Prostate gland (tissue), 2 donors: ENCODE results near the gene TCF20. TPM values are rescaled to one million over a fixed set of nuclear protein-coding genes. Genes with fewer than 3 reads are reported as not detected.

Source experiments
- DNase-seq: peaks from one replicate; pipeline ENCODE4 v3.0.0-alpha.2; 2019; ENCODE audit warnings: low spot score
- H3K27ac ChIP-seq, 2 donors: fragments of 200-600 bp; sonication (generic); 2 replicates each; pipeline ENCODE4 v1.5.1; 2017 to 2019
- H3K27me3 ChIP-seq: fragments of 200-600 bp; sonication (generic); replicated peaks from 2 replicates; pipeline ENCODE4 v1.5.1; 2019; ENCODE audit not compliant: insufficient read depth
- H3K36me3 ChIP-seq, 2 donors: fragments of 200-600 bp; sonication (generic); 1 replicate in 1 of 2; 2 replicates in 1 of 2; pipeline versions ENCODE4 v1.5.1 to v1.8.1; 2017 to 2019
- H3K4me1 ChIP-seq: fragments of 200-600 bp; sonication (generic); replicated peaks from 2 replicates; pipeline ENCODE4 v1.5.1; 2019
- H3K4me3 ChIP-seq, 2 donors: fragments of 200-600 bp; sonication (generic); 2 replicates each; pipeline ENCODE4 v1.5.1; 2017 to 2019
- H3K9me3 ChIP-seq: fragments of 200-600 bp; sonication (generic); 2 replicates; pipeline ENCODE4 v1.5.1; 2017
- CTCF ChIP-seq, 4 experiments: fragments of 200-600 bp in 2 of 4; fragments of 450-650 bp in 2 of 4; sonication (generic) in 2 of 4; IDR thresholded peaks; 1 replicate in 3 of 4; 2 replicates in 1 of 4; pipeline ENCODE4 v1.5.1; 2016 to 2019; ENCODE audit warnings: antibody characterized with exemption in 4 of 4, mild to moderate bottlenecking in 2 of 4, moderate library complexity in 2 of 4
- POLR2A ChIP-seq: fragments of 450-650 bp; IDR thresholded peaks from one replicate; pipeline ENCODE4 v1.6.1; 2016; ENCODE audit warnings: antibody characterized with exemption, mild to moderate bottlenecking
- POLR2AphosphoS5 ChIP-seq: sonication (generic); formaldehyde crosslinking; IDR thresholded peaks from one replicate; pipeline ENCODE4 v1.6.1; 2017; ENCODE audit warnings: antibody characterized with exemption
- WGBS: methylation state at CpG from one replicate; pipeline ENCODE4 v1.1.5; 2018; 5-methylcytosine and 5-hydroxymethylcytosine counted together
- intact Hi-C: fragments of 100-400 bp; cut with DNase I; formaldehyde crosslinking; loops from one replicate; pipeline ENCODE4 v1.14.2; 2022
- total RNA-seq, 2 donors: library from RNA; depleted of rRNA; stranded (reverse); fragments of >200 nt; gene quantifications; one replicate each; pipeline ENCODE4 v1.1.0, GENCODE V29; 2016

The TCF20 gene
- total RNA-seq, 2 donors from 2014 or later = 43.9 to 47.3 TPM

- H3K27ac ChIP-seq = no peak overlapping the region
- no peaks in the 10 kb centered on the region for H3K4me1 ChIP-seq
- no peaks in the 10 kb centered on the region for H3K36me3 ChIP-seq
- DNase-seq = no peak
- H3K27me3 ChIP-seq = no peaks in the 10 kb centered on the region
- 70% methylated on average over 13 of the region's 13 CpGs for WGBS
- H3K4me3 ChIP-seq = no peak overlapping the region
- intact Hi-C loops = loop anchor here (10.0 kb wide), 1 partner anchor 160 kb away; the partner anchor contains the start of gene NFAM1
- TF ChIP-seq POLR2AphosphoS5 (no peak), CTCF (IDR thresholded peaks at IDR 0.05) (no peak), POLR2A (no peak)
- no peaks in the 10 kb centered on the region for H3K9me3 ChIP-seq
These were observed 4.7 kb upstream of the TCF20 start for GRCh38 chr22:42275176-42275575.

DNA sequence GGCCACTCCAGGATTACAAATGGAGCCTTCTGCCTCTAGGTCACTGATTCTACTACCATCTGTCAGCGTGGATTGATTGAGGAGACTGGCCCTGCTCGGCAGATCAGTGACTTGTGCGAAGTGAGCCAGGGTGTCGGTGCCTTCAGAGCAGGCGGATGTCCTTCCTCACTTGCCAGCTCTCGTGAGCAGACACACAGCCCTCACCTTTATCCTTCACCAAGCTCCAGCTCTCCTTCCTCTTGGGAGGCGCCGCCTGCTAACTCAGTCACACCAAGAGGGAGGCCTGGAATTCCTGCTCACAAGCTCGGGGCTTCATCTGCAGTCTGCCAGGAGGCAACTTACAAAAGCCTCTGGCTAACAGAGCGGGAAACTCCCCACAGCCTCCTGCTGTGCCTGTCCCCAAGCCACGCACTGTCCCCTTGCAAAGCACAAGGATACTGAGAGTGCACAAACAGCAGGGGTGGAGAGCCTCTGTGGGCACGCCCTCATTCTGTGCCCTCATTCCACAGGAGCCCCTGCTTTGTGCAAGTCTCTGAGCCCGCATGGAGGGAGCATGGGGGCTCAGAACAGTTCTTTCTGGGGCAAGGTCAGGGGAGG, 3.5 kb upstream of the TCF20 start:
- H3K4me1 ChIP-seq = no peaks in the 10 kb centered on the region
- TF ChIP-seq POLR2AphosphoS5 (no peak), POLR2A (no peak), CTCF (IDR thresholded peaks at IDR 0.05) (no peak)
- no peak for DNase-seq
- intact Hi-C loops = loop anchor here (5.0 to 10.0 kb wide), 2 partner anchors 68 to 161 kb away; partner anchors contain the start of gene NFAM1
- H3K9me3 ChIP-seq = no peaks in the 10 kb centered on the region
- 82% methylated on average over 13 of the region's 13 CpGs for WGBS
- H3K36me3 ChIP-seq = no peaks in the 10 kb centered on the region
- H3K4me3 ChIP-seq = no peak overlapping the region
- H3K27ac ChIP-seq = no peak overlapping the region
- no peaks in the 10 kb centered on the region for H3K27me3 ChIP-seq

DNA sequence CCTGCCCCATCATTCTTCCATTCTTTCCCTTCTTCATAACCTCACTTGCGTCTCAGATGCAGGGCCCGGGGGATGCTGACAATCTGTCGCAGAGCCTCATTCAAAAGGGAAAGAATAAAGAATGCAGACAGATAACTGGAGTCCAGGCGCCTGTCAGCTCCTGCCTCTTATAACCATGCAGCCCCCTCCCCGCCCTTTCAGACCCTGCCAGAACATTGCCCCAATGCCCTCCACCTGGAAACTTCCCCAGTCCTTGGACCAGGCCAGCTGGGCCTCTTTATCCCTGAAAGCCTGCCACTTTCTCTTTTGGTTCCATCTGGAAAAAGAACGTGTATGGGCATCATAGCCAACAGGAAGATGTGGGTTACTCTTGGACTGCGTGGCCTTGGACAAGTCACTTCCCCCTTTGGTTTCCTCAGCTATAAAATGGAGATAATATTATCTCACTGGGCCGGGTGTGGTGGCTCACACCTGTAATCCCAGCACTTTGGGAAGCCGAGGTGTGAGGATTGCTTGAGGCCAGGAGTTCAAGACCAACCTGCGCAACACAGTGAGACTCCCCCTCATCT, 2.1 kb upstream of the TCF20 start:
- intact Hi-C loops = loop anchor here (5.0 to 10.0 kb wide), 2 partner anchors 70 to 162 kb away; partner anchors contain the start of gene NFAM1

GRCh38 chr22:42271906-42272305, 1.5 kb upstream of the TCF20 start:
- H3K4me3 ChIP-seq = no peak overlapping the region
- no peaks in the 10 kb centered on the region for H3K4me1 ChIP-seq
- no peak for TF ChIP-seq POLR2A
- TF ChIP-seq POLR2AphosphoS5 = no peak
- no peak for TF ChIP-seq CTCF (IDR thresholded peaks at IDR 0.05)
- intact Hi-C loops = loop anchor here (5.0 to 10.0 kb wide), 2 partner anchors 70 to 163 kb away; partner anchors contain the start of gene NFAM1
- no peaks in the 10 kb centered on the region for H3K36me3 ChIP-seq
- 40% methylated on average over 2 of the region's 2 CpGs for WGBS
- H3K27me3 ChIP-seq = no peaks in the 10 kb centered on the region
- no peaks in the 10 kb centered on the region for H3K9me3 ChIP-seq
- no peak for DNase-seq
- H3K27ac ChIP-seq = no peak overlapping the region

More for the DNA sequence above, 2.1 kb upstream of the TCF20 start:
- no peak overlapping the region for H3K4me3 ChIP-seq
- TF ChIP-seq POLR2AphosphoS5 = no peak
- TF ChIP-seq CTCF (IDR thresholded peaks at IDR 0.05) = no peak
- TF ChIP-seq POLR2A = no peak
- no peak overlapping the region for H3K27ac ChIP-seq
- H3K27me3 ChIP-seq = no peaks in the 10 kb centered on the region
- DNase-seq = no peak
- no peaks in the 10 kb centered on the region for H3K36me3 ChIP-seq
- WGBS = 94% methylated on average over 10 of the region's 10 CpGs
- no peaks in the 10 kb centered on the region for H3K9me3 ChIP-seq
- no peaks in the 10 kb centered on the region for H3K4me1 ChIP-seq
